GM12878 (cell line): ENCODE data around the gene POU2F3. TPM values are rescaled to one million over a fixed set of nuclear protein-coding genes. Genes with fewer than 3 reads are reported as not detected.

Source experiments
- ATAC-seq: fragments of 200-7000 bp; cut with Tn5 transposase; 3 replicates; pipeline ENCODE4 v1.9.1; 2020; ENCODE audit warnings: mild to moderate bottlenecking, moderate library complexity
- BruUV-seq: library from RNA; stranded (reverse); fragments of 400-500 nt; replicated peaks from 2 replicates; lab custom pipeline; 2021; lab: Mats Ljungman, UMichigan
- CTCF ChIA-PET: fragments of 300-600 bp; sonication (Branson Sonifier 250); formaldehyde crosslinking; extraction: SDS; loops from one replicate; lab custom pipeline; 2021; ENCODE audit warnings: inconsistent platforms; lab: Yijun Ruan, JAX
- POLR2A ChIA-PET: fragments of 350-600 bp; formaldehyde crosslinking; extraction: SDS; loops from one replicate; lab custom pipeline; 2021; ENCODE audit warnings: inconsistent platforms; lab: Charles Lee
- RAD21 ChIA-PET: fragments of 300-600 bp; sonication (Branson Sonifier 250); formaldehyde crosslinking; loops from one replicate; lab custom pipeline; 2023; ENCODE audit warnings: antibody characterized with exemption; ENCODE audit not compliant: unreplicated experiment; lab: Charles Lee
- SMC1A ChIA-PET: fragments of 300-600 bp; sonication (Branson Sonifier 250); formaldehyde crosslinking; loops from one replicate; lab custom pipeline; 2023; ENCODE audit not compliant: unreplicated experiment, uncharacterized antibody; lab: Charles Lee
- DNase-seq: peaks from one replicate; pipeline ENCODE4 v3.0.0-alpha.2; 2011; ENCODE audit warnings: low read depth, low spot score
- FAIRE-seq: peaks from 3 replicates; lab custom pipeline; 2011; peaks lifted over from hg19 to GRCh38; lab: Jason Lieb, UNC
- H2AFZ ChIP-seq: 2 replicates; pipeline ENCODE4 v1.6.0; 2011; ENCODE audit warnings: low read depth, low read length, control low read depth; ENCODE audit not compliant: control insufficient read depth
- H3K27ac ChIP-seq: 2 replicates; pipeline ENCODE4 v1.5.1; 2011; ENCODE audit warnings: control low read depth; ENCODE audit not compliant: control insufficient read depth, insufficient read depth
- H3K27me3 ChIP-seq, 2 experiments: replicated peaks in 1 of 2; 2 replicates each; pipeline versions ENCODE4 v1.6.0 to v1.6.1; 2011; ENCODE audit warnings: low read length in 1 of 2; ENCODE audit not compliant: control insufficient read depth in 2 of 2, insufficient read depth in 2 of 2
- H3K36me3 ChIP-seq, 2 experiments: 2 replicates each; pipeline ENCODE4 v1.5.1; 2011; ENCODE audit warnings: low read length in 1 of 2; ENCODE audit not compliant: control insufficient read depth in 2 of 2, insufficient read depth in 2 of 2
- H3K4me1 ChIP-seq: 2 replicates; pipeline ENCODE4 v1.6.1; 2011; ENCODE audit warnings: mild to moderate bottlenecking, low read length, moderate library complexity, mixed read lengths; ENCODE audit not compliant: control insufficient read depth, insufficient read depth
- H3K4me2 ChIP-seq: 2 replicates; pipeline ENCODE4 v1.6.0; 2011; ENCODE audit warnings: control low read depth; ENCODE audit not compliant: control insufficient read depth, insufficient read depth
- H3K4me3 ChIP-seq: fragments of 200-600 bp; sonication (generic); 2 replicates; pipeline ENCODE4 v1.5.1; 2016
- H3K79me2 ChIP-seq: 2 replicates; pipeline ENCODE4 v1.6.0; 2011; ENCODE audit warnings: low read length; ENCODE audit not compliant: control insufficient read depth, insufficient read depth
- H3K9ac ChIP-seq: 2 replicates; pipeline ENCODE4 v1.8.0; 2011; ENCODE audit warnings: low read length, control low read depth, mixed read lengths; ENCODE audit not compliant: control insufficient read depth, insufficient read depth
- H3K9me3 ChIP-seq: replicated peaks from 3 replicates; pipeline ENCODE4 v1.5.1; 2011; ENCODE audit warnings: mild to moderate bottlenecking, low read length; ENCODE audit not compliant: control insufficient read depth, insufficient read depth
- H4K20me1 ChIP-seq: 2 replicates; pipeline ENCODE4 v1.6.0; 2011; ENCODE audit not compliant: control insufficient read depth, insufficient read depth
- RBBP5 ChIP-seq: fragments of 200-600 bp; sonication (generic); conservative IDR thresholded peaks from 2 replicates; pipeline ENCODE4 v1.6.1; 2016
- SPI1 ChIP-seq: IDR thresholded peaks from 2 replicates; pipeline ENCODE4 v1.6.1; 2011; ENCODE audit warnings: low read depth, mild to moderate bottlenecking, low read length, moderate library complexity, borderline replicate concordance; ENCODE audit not compliant: insufficient read depth
- SREBF2 ChIP-seq: IDR thresholded peaks from 2 replicates; pipeline ENCODE4 v1.6.1; 2012; ENCODE audit warnings: mild to moderate bottlenecking, low read length
- WGBS: methylation state at CpG from one replicate; pipeline ENCODE4 v1.1.6; 2016; ENCODE audit warnings: low lambda C conversion rate; ENCODE audit not compliant: insufficient replicate concordance, insufficient coverage; ENCODE audit errors: missing lambda C conversion rate; 5-methylcytosine and 5-hydroxymethylcytosine counted together
- in situ Hi-C: fragments of 300-500 bp; cut with MboI; formaldehyde crosslinking; loops from 9 replicates; pipeline ENCODE4 v1.14.3; 2018; ENCODE audit warnings: mixed read lengths
- intact Hi-C: fragments of 100-400 bp; cut with micrococcal nuclease; formaldehyde crosslinking; loops from one replicate; pipeline ENCODE4 v1.14.2; 2022; ENCODE audit not compliant: unreplicated experiment
- polyA plus RNA-seq, 11 experiments: library from polyadenylated mRNA; depleted of rRNA in 4 of 11; unstranded in 6 of 11; stranded (reverse) in 5 of 11; fragments of >200 nt; fragmentation: Nextera tagmentation in 4 of 11; fragmentation: Illumina TruSeq in 1 of 11; extraction: Ambion mirVana in 4 of 11; extraction: Trizol in 1 of 11; gene quantifications; 1 replicate in 1 of 11; 2 replicates in 10 of 11; pipeline versions ENCODE4 v1.2.1 to v1.2.3, GENCODE V29; 2011 to 2016; ENCODE audit warnings: inconsistent platforms in 2 of 11, missing spikeins in 2 of 11, low read depth in 1 of 11
- total RNA-seq, 4 experiments: library from RNA; depleted of rRNA in 3 of 4; stranded (reverse); fragments of >200 nt in 3 of 4; fragmentation: Illumina TruSeq in 1 of 4; extraction: Trizol in 1 of 4; gene quantifications; 2 replicates each; pipeline versions ENCODE4 v1.2.1 to v1.2.3, GENCODE V29; 2013 to 2021
- TF ChIP-seq, protein P1 (sequence below): fragments of 450-650 bp; formaldehyde crosslinking; IDR thresholded peaks from 2 replicates; pipeline ENCODE4 v1.5.0; 2022; ENCODE audit warnings: mild to moderate bottlenecking, missing genetic modification characterization

The POU2F3 gene
- total and polyA plus RNA-seq, 10 of the 15 experiments (the other 5 are each of a cell fraction or from before 2014, with no cell fraction given), result 0.09 to 4.4 (median 0.33) TPM

DNA sequence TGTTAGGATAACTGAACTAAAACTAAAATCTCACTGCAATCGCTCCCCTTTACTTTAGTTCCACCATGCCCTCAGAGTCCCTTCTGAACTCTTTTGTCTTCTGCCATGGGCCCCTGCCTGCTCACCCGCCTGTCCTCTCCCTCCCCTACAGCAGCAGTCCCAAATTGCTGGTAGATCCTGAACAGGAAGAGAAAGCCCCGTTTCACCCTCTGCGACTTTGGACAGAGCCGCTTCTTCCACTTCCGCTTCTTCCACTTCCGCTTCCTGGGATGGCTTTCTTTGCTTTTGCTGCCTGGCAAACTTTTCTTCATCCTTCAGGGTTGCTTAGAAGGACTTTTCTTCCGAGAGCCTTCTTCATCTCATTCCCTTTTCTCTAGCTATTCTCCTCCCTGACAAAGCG, 49.5 kb downstream of the POU2F3 start:
- Histone ChIP-seq H3K36me3 (no peaks in the 10 kb centered on the region), H3K9ac (no peak overlapping the region), H3K4me3 (no peak overlapping the region), H3K4me2 (no peak overlapping the region), H3K9me3 (no peaks in the 10 kb centered on the region; the same call in 2 of the 3 replicates), H4K20me1 (no peaks in the 10 kb centered on the region), H3K27me3 (no peaks in the 10 kb centered on the region; a peak in 1 of 4 replicates), H2AFZ (no peak overlapping the region), H3K4me1 (no peaks in the 10 kb centered on the region), H3K27ac (no peak overlapping the region), H3K79me2 (no peaks in the 10 kb centered on the region)
- DNase-seq (no peak), FAIRE-seq (no peak), ATAC-seq (no peak)
- WGBS, result 39% methylated on average over 8 of the region's 9 CpGs
- intact Hi-C loops, result no loop called here
- RAD21 ChIA-PET, result interaction anchor here (1.6 kb wide), 1 partner anchor 41 kb away, joined by 5 read pairs; no protein-coding TSS in a partner anchor
- POLR2A ChIA-PET, result no interaction called here
- TF ChIP-seq SREBF2, result no peak
- TF ChIP-seq SPI1, result peak; percentile 63; the same call in 1 of the 2 replicates
- SMC1A ChIA-PET, result interaction anchor here (1.2 to 5.0 kb wide), 2 partner anchors 13 to 29 kb away, joined by 5 to 21 read pairs; no protein-coding TSS in a partner anchor
- no TSS peak for BruUV-seq
- in situ Hi-C loops, result no loop called here
- CTCF ChIA-PET, result interaction anchor here (0.6 to 6.0 kb wide), 5 partner anchors 11 to 62 kb away, joined by 3 to 36 read pairs (median 4); no protein-coding TSS in a partner anchor

DNA sequence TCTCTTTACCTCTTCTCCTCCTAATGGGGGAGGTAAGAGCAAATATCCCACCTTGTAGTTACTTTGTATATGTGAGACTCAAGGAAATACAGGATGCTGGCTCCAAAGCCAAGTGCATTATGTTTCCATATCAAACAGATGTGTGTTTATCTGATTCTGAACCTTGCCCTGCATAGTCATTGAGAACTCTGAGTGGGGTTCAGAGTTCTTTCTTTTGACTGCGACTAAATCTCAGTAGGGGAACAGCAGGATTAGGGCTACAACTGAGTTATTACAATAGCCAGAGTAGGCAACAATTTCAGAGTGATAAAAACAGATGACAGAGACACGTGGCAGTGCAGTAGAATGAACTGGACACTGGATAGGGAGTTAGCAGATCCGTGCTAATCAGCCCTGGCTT, 51.0 kb downstream of the POU2F3 start:
- Histone ChIP-seq H2AFZ (no peak overlapping the region), H3K27ac (no peak overlapping the region), H4K20me1 (no peaks in the 10 kb centered on the region; the same call in 1 of the 2 replicates), H3K9ac (no peak overlapping the region), H3K27me3 (no peaks in the 10 kb centered on the region; a peak in 1 of 4 replicates), H3K4me2 (no peak overlapping the region), H3K79me2 (no peaks in the 10 kb centered on the region), H3K4me3 (no peak overlapping the region), H3K4me1 (no peaks in the 10 kb centered on the region), H3K36me3 (no peaks in the 10 kb centered on the region), H3K9me3 (no peaks in the 10 kb centered on the region; the same call in 2 of the 3 replicates)
- BruUV-seq, result no TSS peak
- in situ Hi-C loops (no loop called here), intact Hi-C loops (no loop called here)
- ATAC-seq, result no peak
- POLR2A ChIA-PET, result no interaction called here
- SMC1A ChIA-PET, result interaction anchor here (1.2 to 5.0 kb wide), 2 partner anchors 12 to 57 kb away, joined by 4 to 21 read pairs; no protein-coding TSS in a partner anchor
- no peak for DNase-seq
- RAD21 ChIA-PET, result no interaction called here
- no peak for TF ChIP-seq RBBP5
- TF ChIP-seq, protein P1, sequence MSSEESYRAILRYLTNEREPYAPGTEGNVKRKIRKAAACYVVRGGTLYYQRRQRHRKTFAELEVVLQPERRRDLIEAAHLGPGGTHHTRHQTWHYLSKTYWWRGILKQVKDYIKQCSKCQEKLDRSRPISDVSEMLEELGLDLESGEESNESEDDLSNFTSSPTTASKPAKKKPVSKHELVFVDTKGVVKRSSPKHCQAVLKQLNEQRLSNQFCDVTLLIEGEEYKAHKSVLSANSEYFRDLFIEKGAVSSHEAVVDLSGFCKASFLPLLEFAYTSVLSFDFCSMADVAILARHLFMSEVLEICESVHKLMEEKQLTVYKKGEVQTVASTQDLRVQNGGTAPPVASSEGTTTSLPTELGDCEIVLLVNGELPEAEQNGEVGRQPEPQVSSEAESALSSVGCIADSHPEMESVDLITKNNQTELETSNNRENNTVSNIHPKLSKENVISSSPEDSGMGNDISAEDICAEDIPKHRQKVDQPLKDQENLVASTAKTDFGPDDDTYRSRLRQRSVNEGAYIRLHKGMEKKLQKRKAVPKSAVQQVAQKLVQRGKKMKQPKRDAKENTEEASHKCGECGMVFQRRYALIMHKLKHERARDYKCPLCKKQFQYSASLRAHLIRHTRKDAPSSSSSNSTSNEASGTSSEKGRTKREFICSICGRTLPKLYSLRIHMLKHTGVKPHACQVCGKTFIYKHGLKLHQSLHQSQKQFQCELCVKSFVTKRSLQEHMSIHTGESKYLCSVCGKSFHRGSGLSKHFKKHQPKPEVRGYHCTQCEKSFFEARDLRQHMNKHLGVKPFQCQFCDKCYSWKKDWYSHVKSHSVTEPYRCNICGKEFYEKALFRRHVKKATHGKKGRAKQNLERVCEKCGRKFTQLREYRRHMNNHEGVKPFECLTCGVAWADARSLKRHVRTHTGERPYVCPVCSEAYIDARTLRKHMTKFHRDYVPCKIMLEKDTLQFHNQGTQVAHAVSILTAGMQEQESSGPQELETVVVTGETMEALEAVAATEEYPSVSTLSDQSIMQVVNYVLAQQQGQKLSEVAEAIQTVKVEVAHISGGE (CRISPR knock-in tag), result no peak
- CTCF ChIA-PET, result interaction anchor here (2.7 to 6.0 kb wide), 2 partner anchors 12 to 56 kb away, joined by 8 to 36 read pairs; no protein-coding TSS in a partner anchor
- peak; percentile 68 for FAIRE-seq
- WGBS, result 15% methylated on average over 3 of the region's 3 CpGs
